HL-60 (cell line): Measurements from ENCODE around the gene TUBAL3.

Source experiments
- CTCF ChIP-seq: IDR thresholded peaks from one replicate; pipeline ENCODE4 v1.5.1; 2011; ENCODE audit warnings: low read length, control low read depth, inconsistent platforms; ENCODE audit not compliant: insufficient read depth
- GABPA ChIP-seq: IDR thresholded peaks from 2 replicates; pipeline ENCODE4 v1.6.1; 2012; ENCODE audit warnings: low read depth
- POLR2AphosphoS5 ChIP-seq: IDR thresholded peaks from 2 replicates; pipeline ENCODE4 v1.6.1; 2012; ENCODE audit warnings: low read depth
- REST ChIP-seq: IDR thresholded peaks from 2 replicates; pipeline ENCODE4 v1.6.1; 2012; ENCODE audit warnings: low read depth; ENCODE audit not compliant: insufficient replicate concordance

GRCh38 chr10:5406918-5407317 is 2.3 kb upstream of the TUBAL3 start:
- TF ChIP-seq CTCF = no peak
- TF ChIP-seq POLR2AphosphoS5 = no peak
- no peak for TF ChIP-seq GABPA
- no peak for TF ChIP-seq REST
